Left lung (tissue), 10 donors: ENCODE measurements around the gene PACS2. TPM values are rescaled to one million over a fixed set of nuclear protein-coding genes. Genes with fewer than 3 reads are reported as not detected.
A peak's percentile ranks its signal among the peaks of the same experiment; 100 is the strongest.

Experiments
- ATAC-seq: fragments of 200-7000 bp; cut with Tn5 transposase; one replicate; pipeline ENCODE4 v1.9.1; 2020; ENCODE audit warnings: moderate library complexity
- DNase-seq, 4 donors: peaks; one replicate each; pipeline ENCODE4 v3.0.0-alpha.2; 2013 to 2020
- H3K27ac ChIP-seq, 2 donors: fragments of 200-600 bp; sonication (generic) in 1 of 2; one replicate each; pipeline versions ENCODE4 v1.5.0 to v1.8.0; 2020 to 2021
- H3K27me3 ChIP-seq, 2 donors: fragments of 200-600 bp; sonication (generic) in 1 of 2; one replicate each; pipeline versions ENCODE4 v1.5.0 to v1.8.0; 2020 to 2021
- H3K36me3 ChIP-seq, 2 donors: fragments of 200-600 bp; sonication (generic) in 1 of 2; one replicate each; pipeline versions ENCODE4 v1.5.0 to v1.8.0; 2020 to 2021
- H3K4me1 ChIP-seq, 2 donors: fragments of 200-600 bp; one replicate each; pipeline ENCODE4 v1.8.0; 2021
- H3K4me3 ChIP-seq, 2 donors: fragments of 200-600 bp; sonication (generic) in 1 of 2; one replicate each; pipeline versions ENCODE4 v1.5.0 to v1.8.0; 2020 to 2021; ENCODE audit warnings: mild to moderate bottlenecking in 1 of 2
- H3K9me3 ChIP-seq, 2 donors: fragments of 200-600 bp; sonication (generic) in 1 of 2; one replicate each; pipeline versions ENCODE4 v1.5.0 to v1.8.0; 2020 to 2021
- CTCF ChIP-seq, 2 donors: fragments of 200-600 bp; sonication (generic) in 1 of 2; IDR thresholded peaks; one replicate each; pipeline versions ENCODE4 v1.5.0 to v1.8.0; 2021; ENCODE audit warnings: antibody characterized with exemption in 2 of 2
- intact Hi-C, 2 donors: fragments of 100-400 bp; cut with DNase I; formaldehyde crosslinking; loops; one replicate each; pipeline versions ENCODE4 v1.11.2 to v1.14.2; 2022
- polyA plus RNA-seq, 6 donors: library from polyadenylated mRNA; unstranded; fragments of 120-200 nt; gene quantifications; one replicate each; pipeline ENCODE4 v1.2.1, GENCODE V29; 2013; ENCODE audit not compliant: insufficient read length in 6 of 6
- total RNA-seq, 2 donors: library from RNA; stranded (reverse); fragmentation: NEBNext Ultra II Directional; extraction: Animal tissue kit (Norgen Biotek cat#: 25700); gene quantifications; one replicate each; pipeline ENCODE4 v1.2.1, GENCODE V29; 2021
- donor health status: DM: no; HTN: yes; CAD: no.
- donor health status: DM: no; HTN: no; CAD: no.

Gene PACS2
- total and polyA plus RNA-seq, 8 donors, result 64.6 to 99.3 (median 75.4) TPM

GRCh38 chr14:105446971-105447370, 132.4 kb downstream of the PACS2 start:
- Histone ChIP-seq H3K36me3 (peaks cover 0 to 45% of the 10 kb centered on the region in 2 donors), H3K4me3 (no peak overlapping the region), H3K27ac (no peak overlapping the region), H3K27me3 (no peaks in the 10 kb centered on the region), H3K9me3 (no peaks in the 10 kb centered on the region), H3K4me1 (peaks cover 4 to 8% of the 10 kb centered on the region in 2 donors)
- intact Hi-C loops, result no loop called here
- DNase-seq, result peak in 1 of 4 donors; percentile 68
- no peak for TF ChIP-seq CTCF (IDR thresholded peaks at IDR 0.05)
- ATAC-seq, result no peak

Other genes starting within 250 kb of the PACS2 start
- gene GPR132, start 249.3 kb upstream of the PACS2 start, total RNA-seq, result 10 to 100 TPM in 1 of 2 donors, 1 to 10 TPM in 1; 1.9 to 10.4 TPM
- gene GPR132, start 249.3 kb upstream of the PACS2 start, polyA plus RNA-seq, result 1 to 10 TPM in 3 of 6 donors, under 1 TPM in 3; 0.61 to 1.8 (median 1.1) TPM
- gene JAG2, start 146.0 kb upstream of the PACS2 start, total RNA-seq, result 10 to 100 TPM; 32.0 to 34.2 TPM
- 10 to 100 TPM; 10.1 to 20.3 (median 13.9) TPM for gene JAG2, start 146.0 kb upstream of the PACS2 start, polyA plus RNA-seq
- gene NUDT14, start 133.4 kb upstream of the PACS2 start, total RNA-seq, result 10 to 100 TPM; 52.5 to 77.5 TPM
- gene NUDT14, start 133.4 kb upstream of the PACS2 start, polyA plus RNA-seq, result 10 to 100 TPM; 22.4 to 45.5 (median 29.9) TPM
- gene BTBD6, start 66.2 kb upstream of the PACS2 start, total RNA-seq, result 10 to 100 TPM; 45.4 to 52.6 TPM
- 10 to 100 TPM; 32.7 to 43.6 (median 39.1) TPM for gene BTBD6, start 66.2 kb upstream of the PACS2 start, polyA plus RNA-seq
- gene BRF1, start 13.7 kb upstream of the PACS2 start, total RNA-seq, result 10 to 100 TPM; 32.7 to 33.6 TPM
- 10 to 100 TPM; 33.4 to 45.1 (median 35.2) TPM for gene BRF1, start 13.7 kb upstream of the PACS2 start, polyA plus RNA-seq
- 1 to 10 TPM; 1.7 to 3.0 TPM for gene TEX22, start 83.8 kb downstream of the PACS2 start, total RNA-seq
- gene TEX22, start 83.8 kb downstream of the PACS2 start, polyA plus RNA-seq, result 1 to 10 TPM in 5 of 6 donors, under 1 TPM in 1; 0.96 to 2.7 (median 1.3) TPM
- gene MTA1, start 105.1 kb downstream of the PACS2 start, total RNA-seq, result 10 to 100 TPM; 60.6 to 81.8 TPM
- gene MTA1, start 105.1 kb downstream of the PACS2 start, polyA plus RNA-seq, result 100 to 1,000 TPM; 111 to 165 (median 125) TPM
- 100 to 1,000 TPM; 172 to 224 TPM for gene CRIP2, start 160.1 kb downstream of the PACS2 start, total RNA-seq
- gene CRIP2, start 160.1 kb downstream of the PACS2 start, polyA plus RNA-seq, result 100 to 1,000 TPM; 143 to 229 (median 181) TPM
- gene CRIP1, start 172.1 kb downstream of the PACS2 start, total RNA-seq, result 100 to 1,000 TPM; 171 to 281 TPM
- gene CRIP1, start 172.1 kb downstream of the PACS2 start, polyA plus RNA-seq, result 100 to 1,000 TPM in 2 of 6 donors, 10 to 100 TPM in 4; 71.5 to 141 (median 83.9) TPM
- 10 to 100 TPM; 12.8 to 16.8 TPM for gene TEDC1, start 176.5 kb downstream of the PACS2 start, total RNA-seq
- gene TEDC1, start 176.5 kb downstream of the PACS2 start, polyA plus RNA-seq, result 10 to 100 TPM in 1 of 6 donors, 1 to 10 TPM in 5; 5.9 to 11.4 (median 7.3) TPM
- gene TMEM121, start 211.8 kb downstream of the PACS2 start, total RNA-seq, result 1 to 10 TPM; 2.4 to 3.0 TPM
- gene TMEM121, start 211.8 kb downstream of the PACS2 start, polyA plus RNA-seq, result 1 to 10 TPM; 2.7 to 5.4 (median 3.3) TPM